Hypothalamus (tissue), 51 donors: ENCODE data around the gene CXCL11.
A peak's percentile ranks its signal among the peaks of the same experiment; 100 is the strongest.
"Not testable (repeated sequence)": the region's sequence is repeated elsewhere in the genome, so short reads cannot be mapped to it uniquely, and the experiment has no call there.

Experiments used
- DNase-seq, 51 donors: peaks; one replicate each; lab custom pipeline; 2025; lab: John Stamatoyannopoulos, UW

The CXCL11 gene

GRCh38 chr4:76003620-76004019, 32.2 kb downstream of the CXCL11 start:
- DNase-seq = no peak

GRCh38 chr4:76003035-76003434, 32.8 kb downstream of the CXCL11 start:
- no peak for DNase-seq

- DNase-seq = no peak
Measured at GRCh38 chr4:76002176-76002575, 33.7 kb downstream of the CXCL11 start.

GRCh38 chr4:76001700-76002099, 34.2 kb downstream of the CXCL11 start:
- no peak for DNase-seq

GRCh38 chr4:76000279-76000678, 35.6 kb downstream of the CXCL11 start:
- no peak for DNase-seq

- not testable (repeated sequence) for DNase-seq
Measured at GRCh38 chr4:75998525-75999147, 37.2 kb downstream of the CXCL11 start.

- DNase-seq = peak in 1 of 51 donors; percentile 9
Measured at GRCh38 chr4:75997946-75998345, 37.9 kb downstream of the CXCL11 start.

GRCh38 chr4:75997081-75997480, 38.8 kb downstream of the CXCL11 start:
- no peak for DNase-seq

- peak in 6 of 51 donors; percentile 3 to 45 (median 5) for DNase-seq
Measured at GRCh38 chr4:75995727-75996126, 40.1 kb downstream of the CXCL11 start.

- no peak for DNase-seq
Measured at GRCh38 chr4:75992462-75992861, 43.4 kb downstream of the CXCL11 start.

GRCh38 chr4:75989846-75990528, 45.9 kb downstream of the CXCL11 start:
- DNase-seq = no peak

- DNase-seq = no peak
Measured at GRCh38 chr4:75985116-75985515, 50.8 kb downstream of the CXCL11 start.
